GM21576 (cell line): ENCODE results near the gene PHF13.

Experiments used
- ATAC-seq: cut with Tn5 transposase; IDR thresholded peaks from one replicate; pipeline ENCODE4 v1.9.1; 2021; ENCODE audit warnings: mild to moderate bottlenecking, moderate library complexity; ENCODE audit not compliant: unreplicated experiment

The PHF13 gene

DNA sequence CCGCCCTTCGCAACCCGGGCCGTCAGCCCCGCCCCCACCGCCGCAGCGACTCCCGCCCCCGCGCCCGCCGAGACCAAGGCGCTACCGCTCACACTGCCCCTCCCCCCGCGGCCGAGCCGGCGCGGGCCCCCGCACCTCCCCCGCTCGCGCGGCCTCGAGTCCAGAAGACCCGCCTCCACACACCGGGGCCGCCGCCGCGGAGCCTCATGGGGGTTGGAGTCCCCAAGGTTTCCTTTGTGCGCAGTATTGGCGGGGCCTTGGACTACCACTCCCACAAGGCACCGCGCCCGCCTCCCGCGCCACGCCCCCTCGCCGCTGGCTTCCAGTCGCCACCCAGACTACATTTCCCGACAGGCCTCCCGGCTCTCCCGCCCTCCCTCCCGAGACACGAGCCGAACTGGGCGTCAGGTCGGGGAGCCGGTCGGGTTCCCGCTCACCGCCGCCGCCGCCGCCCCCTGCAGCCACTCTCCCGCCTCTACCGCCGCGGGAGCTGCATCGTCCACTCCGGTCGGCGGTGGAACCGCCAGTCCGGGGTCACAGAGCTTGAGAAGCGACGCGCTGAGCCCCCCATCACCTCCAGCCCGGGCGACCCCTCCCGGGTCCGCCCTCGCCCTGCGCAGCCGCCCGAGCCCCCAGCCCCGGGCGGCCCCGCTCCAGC is at the start of gene PHF13:
TSS of gene PHF13 (plus strand) at position 371 of the 658 bp plus-strand sequence. CDS start 336 bp downstream, outside the sequence.
- peak; percentile 82 for ATAC-seq

DNA sequence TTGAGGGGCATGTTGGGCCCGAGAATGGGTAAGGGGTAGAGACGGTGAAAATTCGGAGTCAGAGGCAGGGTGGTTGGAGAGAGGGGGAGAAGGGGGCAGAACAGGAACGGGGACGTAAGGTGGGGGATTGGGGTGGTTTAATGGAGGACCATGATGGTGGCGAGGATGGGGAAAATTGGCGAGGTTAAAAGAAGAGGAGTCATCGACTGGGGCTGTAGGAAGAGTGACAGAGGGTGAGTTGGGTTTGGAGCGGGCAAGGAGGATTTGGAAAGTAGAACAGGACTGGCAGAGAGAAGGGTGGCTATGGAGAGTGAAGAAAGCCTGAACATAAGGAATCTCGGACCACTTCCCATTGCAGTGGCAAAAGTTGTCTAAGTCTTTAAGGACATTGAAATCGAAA is 44.5 kb upstream of the PHF13 start:
- ATAC-seq = no peak

- ATAC-seq = no peak
Observed at GRCh38 chr1:6570100-6570499, 43.4 kb upstream of the PHF13 start.

DNA sequence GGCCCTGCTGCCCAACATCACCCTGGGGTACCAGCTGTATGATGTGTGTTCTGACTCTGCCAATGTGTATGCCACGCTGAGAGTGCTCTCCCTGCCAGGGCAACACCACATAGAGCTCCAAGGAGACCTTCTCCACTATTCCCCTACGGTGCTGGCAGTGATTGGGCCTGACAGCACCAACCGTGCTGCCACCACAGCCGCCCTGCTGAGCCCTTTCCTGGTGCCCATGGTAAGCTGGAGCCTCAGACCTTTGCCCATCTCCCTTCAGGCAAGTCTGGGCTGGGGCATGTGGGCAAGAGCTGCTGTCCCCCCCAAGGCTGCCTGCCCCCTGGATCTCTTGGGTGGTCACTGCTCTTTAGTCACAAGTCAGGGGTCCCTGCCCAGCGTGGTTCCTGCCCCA is 42.5 kb upstream of the PHF13 start:
- no peak for ATAC-seq

- no peak for ATAC-seq
Observed at GRCh38 chr1:6572653-6573383, 40.7 kb upstream of the PHF13 start.

DNA sequence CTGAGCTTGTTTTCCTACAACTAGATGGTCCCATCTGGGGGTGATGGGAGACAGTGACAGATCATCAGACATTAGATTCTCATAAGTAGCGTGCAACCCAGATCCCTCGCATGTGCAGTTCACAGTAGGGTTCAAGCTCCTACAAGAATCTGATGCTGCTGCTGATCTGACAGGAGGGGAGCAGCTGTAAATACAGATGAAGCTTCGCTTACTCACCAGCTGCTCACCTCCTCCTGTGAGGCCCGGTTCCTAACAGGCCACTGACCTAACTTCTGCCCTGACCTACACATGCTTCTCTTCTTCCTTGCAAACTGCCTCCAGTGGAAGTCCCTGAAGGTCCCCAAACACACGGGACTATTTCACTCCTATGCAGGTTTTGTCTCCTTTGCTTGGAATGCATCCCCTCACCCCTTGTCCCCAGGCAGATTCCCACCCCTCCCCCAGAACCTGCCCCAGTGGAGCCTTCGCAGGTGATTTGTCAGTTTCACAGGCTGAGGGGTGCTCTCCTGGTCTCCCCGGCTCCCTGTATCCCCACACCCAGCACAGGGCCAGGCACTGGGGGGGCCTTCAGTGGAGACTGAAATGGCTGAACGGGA is 39.4 kb upstream of the PHF13 start:
- ATAC-seq = no peak

DNA sequence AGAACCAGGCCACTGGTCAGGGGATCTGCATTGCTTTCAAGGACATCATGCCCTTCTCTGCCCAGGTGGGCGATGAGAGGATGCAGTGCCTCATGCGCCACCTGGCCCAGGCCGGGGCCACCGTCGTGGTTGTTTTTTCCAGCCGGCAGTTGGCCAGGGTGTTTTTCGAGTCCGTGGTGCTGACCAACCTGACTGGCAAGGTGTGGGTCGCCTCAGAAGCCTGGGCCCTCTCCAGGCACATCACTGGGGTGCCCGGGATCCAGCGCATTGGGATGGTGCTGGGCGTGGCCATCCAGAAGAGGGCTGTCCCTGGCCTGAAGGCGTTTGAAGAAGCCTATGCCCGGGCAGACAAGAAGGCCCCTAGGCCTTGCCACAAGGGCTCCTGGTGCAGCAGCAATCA is 38.7 kb upstream of the PHF13 start:
- ATAC-seq = no peak

DNA sequence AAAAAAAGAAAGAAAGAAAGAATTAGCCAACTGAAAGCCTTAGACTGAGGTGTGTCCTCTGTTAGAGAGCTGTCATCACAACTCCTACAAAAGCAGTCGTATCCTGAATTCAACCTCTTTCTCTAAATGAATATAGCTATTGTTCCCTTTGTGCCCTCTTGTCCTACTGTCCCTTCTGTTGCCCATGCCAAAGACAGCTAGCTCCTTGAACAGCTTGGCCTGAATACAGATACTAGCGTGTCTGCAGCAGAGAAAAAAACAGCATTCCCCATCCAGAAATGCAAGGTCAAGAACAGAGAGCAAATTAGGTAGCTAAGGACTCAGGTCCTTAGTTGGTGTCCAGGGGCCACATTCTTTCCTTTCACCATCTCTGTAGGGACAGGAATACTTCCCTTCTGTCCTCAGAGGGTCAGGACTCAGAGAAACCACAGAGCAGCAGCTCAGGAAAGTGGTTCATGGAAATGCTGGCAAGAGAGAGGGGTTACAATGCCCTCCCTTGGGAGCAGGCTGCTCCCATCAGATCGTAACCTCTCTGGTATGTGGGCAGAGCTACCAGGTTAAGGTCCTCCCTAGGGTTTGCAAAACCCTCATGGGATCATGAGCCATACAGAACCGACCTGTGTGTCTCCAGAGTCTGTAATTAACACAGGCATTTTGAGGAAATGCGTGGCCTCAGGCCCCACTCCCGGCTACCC is 35.6 kb upstream of the PHF13 start:
- no peak for ATAC-seq

GRCh38 chr1:6578624-6579373 is 34.7 kb upstream of the PHF13 start:
- no peak for ATAC-seq

DNA sequence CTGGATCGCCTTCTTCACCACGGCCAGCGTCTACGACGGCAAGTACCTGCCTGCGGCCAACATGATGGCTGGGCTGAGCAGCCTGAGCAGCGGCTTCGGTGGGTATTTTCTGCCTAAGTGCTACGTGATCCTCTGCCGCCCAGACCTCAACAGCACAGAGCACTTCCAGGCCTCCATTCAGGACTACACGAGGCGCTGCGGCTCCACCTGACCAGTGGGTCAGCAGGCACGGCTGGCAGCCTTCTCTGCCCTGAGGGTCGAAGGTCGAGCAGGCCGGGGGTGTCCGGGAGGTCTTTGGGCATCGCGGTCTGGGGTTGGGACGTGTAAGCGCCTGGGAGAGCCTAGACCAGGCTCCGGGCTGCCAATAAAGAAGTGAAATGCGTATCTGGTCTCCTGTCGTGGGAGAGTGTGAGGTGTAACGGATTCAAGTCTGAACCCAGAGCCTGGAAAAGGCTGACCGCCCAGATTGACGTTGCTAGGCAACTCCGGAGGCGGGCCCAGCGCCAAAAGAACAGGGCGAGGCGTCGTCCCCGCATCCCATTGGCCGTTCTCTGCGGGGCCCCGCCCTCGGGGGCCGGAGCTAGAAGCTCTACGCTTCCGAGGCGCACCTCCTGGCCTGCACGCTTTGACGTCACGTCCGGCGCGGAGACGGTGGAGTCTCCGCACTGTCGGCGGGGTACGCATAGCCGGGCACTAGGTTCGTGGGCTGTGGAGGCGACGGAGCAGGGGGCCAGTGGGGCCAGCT is 34.0 kb upstream of the PHF13 start, which contains the start of gene ZBTB48:
TSS of gene ZBTB48 (plus strand) at position 621 of the 745 bp plus-strand sequence. CDS start 616 bp downstream, outside the sequence.
- ATAC-seq = peak; percentile 92

GRCh38 chr1:6580119-6580592 is 33.4 kb upstream of the PHF13 start:
- ATAC-seq = no peak

DNA sequence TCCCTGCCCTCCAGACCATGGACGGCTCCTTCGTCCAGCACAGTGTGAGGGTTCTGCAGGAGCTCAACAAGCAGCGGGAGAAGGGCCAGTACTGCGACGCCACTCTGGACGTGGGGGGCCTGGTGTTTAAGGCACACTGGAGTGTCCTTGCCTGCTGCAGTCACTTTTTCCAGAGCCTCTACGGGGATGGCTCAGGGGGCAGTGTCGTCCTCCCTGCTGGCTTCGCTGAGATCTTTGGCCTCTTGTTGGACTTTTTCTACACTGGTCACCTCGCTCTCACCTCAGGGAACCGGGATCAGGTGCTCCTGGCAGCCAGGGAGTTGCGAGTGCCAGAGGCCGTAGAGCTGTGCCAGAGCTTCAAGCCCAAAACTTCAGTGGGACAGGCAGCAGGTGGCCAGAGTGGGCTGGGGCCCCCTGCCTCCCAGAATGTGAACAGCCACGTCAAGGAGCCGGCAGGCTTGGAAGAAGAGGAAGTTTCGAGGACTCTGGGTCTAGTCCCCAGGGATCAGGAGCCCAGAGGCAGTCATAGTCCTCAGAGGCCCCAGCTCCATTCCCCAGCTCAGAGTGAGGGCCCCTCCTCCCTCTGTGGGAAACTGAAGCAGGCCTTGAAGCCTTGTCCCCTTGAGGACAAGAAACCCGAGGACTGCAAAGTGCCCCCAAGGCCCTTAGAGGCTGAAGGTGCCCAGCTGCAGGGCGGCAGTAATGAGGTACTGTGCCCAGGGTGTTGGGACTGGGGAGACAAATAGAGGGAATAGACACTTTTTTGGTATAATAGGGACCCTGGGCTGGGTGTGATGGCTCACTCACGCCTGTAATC is 32.7 kb upstream of the PHF13 start:
- ATAC-seq = no peak

- ATAC-seq = no peak
Observed at GRCh38 chr1:6581561-6582305, 31.8 kb upstream of the PHF13 start.

GRCh38 chr1:6582370-6582769 is 31.2 kb upstream of the PHF13 start:
- no peak for ATAC-seq

- no peak for ATAC-seq
Observed at GRCh38 chr1:6584126-6585080, 29.1 kb upstream of the PHF13 start.

DNA sequence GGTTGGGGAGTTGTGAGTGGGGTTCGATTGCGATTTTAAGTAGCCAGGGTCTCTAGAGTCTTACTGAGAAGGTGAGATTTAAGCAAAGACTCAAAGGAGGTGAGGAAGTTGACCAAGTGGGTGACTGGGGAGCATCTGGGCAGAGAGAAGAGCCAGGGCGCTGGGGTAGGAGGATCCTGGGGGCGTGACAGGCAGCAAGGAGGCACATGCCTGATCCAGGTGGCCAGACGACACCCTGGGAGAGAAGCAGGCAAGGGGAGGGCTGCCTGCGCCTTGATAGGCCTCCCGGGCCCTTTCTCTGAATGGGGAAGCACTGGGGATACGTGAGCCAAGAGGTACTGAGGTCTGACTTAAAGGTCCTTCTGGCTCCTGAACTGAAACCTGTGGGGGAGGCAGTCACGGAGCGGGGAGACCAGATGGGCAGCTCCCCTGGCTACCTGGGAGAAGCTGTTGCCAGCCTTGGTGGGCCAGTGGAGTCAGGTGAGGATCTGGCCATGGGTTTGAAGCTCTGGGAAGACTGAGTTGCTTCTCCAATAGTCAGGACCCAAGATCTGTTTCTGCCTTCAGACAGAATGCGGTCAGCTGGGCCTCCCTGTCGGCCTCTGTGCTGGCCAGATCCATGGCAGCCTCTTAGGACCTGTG is 28.3 kb upstream of the PHF13 start:
- no peak for ATAC-seq

- ATAC-seq = no peak
Observed at GRCh38 chr1:6585841-6586240, 27.7 kb upstream of the PHF13 start.
